ACHN (cell line): ENCODE measurements around the gene MEG3.

Experiments used
- DNase-seq: peaks from one replicate; pipeline ENCODE4 v3.0.0-alpha.2; 2015
- in situ Hi-C: cut with HindIII; loops from 2 replicates; pipeline ENCODE4 v1.10.0; 2017; ENCODE audit warnings: low sequenced_read_pairs, low pct_ligation_motif_present, low pct_unique_long_range_greater_than_20kb

The MEG3 gene

DNA sequence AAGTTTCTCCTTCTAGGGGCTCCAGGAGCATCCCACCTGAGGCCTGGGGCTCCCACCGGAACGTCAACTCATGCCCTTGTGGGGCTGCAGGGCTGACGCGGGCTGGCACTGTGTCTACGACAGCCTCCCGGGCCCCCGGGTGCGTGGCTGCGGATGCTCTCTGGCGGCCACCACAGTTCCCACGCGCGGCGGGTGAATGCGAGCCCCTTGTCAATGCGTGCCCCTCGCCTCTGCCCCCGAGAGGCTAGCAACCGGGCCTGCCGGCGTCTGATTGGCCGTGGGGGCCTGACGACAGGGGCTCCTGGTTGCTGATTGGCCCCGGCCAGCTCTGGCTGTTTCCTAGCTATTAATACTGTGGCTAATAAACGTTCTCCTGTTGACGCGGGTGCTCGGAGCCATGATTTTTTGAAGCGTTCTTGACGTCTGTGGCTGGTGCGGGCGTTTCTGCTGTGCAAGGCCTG is 1.8 kb upstream of the MEG3 start:
- in situ Hi-C loops = no loop called here
- DNase-seq = no peak

DNA sequence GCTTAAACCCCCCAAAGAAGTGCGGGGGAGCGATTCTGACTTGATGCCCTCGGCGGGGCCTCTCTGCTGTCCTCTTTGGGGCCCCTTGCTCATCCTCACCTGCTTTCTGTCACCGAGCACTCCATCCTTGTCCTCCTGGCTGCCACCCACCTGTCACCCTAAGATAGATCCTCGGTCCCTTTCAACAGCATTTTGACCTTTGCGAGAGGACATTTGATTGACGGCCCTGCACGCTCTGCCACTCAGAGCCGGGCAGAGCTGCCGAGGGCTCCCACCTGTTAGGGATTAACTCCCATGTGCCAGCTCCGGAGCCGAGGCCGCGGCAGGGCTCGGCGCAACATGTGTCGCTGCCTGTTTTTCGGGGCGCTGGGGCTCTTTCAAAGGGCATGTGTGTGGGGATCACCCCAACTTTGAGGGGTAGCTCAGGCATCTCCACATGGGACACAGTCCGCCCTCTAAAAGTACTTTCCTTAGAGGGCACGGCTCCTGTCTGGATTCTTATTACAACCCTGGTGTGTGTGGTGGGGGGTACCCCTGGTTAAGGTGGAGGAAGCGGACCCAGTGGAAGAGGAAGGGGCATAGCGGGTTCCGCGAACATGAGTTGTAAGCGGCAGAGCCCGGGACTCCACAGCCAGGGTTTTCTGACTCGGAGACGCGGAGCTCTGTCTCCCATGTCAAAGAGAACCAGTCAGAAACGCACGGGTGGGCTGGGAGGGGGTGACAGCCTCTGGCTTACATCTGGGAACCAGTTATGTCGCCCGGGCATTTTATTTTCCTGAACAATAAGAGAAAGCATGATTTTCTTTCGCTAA is 811 bp upstream of the MEG3 start:
- in situ Hi-C loops = no loop called here
- no peak for DNase-seq

DNA sequence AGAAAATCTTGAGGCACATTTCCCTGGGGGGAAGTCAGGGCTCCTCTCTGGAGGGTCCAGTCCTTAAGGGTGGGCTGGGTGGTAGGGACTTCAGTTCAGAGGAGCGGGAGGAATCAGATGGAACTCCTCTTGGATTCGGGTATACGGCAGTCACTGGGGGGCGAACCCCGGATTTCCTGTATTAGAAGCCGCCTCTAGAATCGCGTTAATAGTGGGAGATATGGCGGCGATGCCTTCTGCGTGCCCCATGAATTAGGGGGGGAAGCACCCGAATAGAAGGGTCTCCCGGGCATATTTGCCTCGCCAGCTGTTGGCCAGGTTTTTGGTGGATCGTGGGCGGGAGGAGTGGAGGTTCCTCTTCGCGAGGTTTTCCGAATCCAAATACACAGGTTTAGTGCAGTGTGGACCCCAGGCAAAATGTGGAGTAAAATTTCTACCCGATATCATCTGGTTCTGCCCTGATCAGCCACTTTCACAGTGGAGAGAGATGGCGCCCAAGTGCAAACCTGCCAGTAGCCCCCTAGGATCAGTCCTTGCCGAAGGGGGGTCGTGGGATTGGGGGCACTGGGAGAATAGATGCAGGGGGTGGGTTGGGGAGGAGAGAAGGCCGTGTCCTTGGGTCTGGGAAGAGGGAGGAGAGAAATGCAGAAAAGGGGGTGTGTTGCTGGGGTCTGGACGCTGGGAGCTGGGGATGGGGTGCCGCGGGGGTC is 628 bp downstream of the MEG3 start:
- in situ Hi-C loops = no loop called here
- DNase-seq = peak; percentile 15

DNA sequence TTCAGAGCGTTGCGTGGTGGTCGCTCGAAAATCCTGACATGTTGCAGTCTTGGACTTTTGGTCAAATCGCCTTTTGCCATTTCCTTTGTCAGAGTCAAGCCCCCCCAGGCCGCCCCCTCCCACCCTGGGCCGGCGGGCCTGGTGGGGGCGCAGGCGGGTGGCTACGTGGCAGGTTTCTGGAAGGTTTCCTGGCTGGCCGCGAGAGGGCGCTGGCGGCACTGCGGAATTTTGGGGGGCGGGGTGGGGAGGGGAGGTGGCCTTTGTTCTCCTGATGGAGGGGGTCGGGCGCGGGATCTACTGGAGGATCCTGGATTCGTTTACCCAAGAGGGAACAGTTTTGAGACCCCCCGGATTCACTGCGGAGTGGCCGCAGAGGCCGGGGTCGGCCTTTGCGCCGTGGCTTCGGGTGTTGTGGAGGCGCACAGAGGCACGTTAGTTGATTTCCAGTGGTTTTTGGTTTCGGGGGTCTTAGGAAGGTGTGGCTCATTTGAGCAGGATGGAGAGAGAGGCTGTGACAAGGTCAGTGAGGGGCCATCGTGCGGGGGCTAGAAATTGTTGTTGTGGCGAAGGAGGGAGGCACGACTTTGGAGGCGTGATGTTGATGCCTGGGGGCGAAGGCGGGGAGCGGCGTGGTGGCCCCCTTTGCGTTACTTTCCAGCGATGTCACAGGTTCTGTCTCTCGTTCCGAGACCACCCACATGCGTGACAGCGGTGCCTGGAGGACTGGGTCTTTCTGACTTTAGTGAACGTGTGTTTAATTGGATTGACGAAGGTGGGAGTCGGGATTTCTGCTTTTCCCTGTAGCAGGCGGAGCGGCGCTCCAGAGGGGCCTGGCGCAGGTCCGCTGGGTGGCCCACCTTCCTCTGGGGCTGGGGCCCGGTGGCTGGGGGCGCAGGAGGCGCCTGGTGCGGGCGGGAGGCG is 1.4 kb downstream of the MEG3 start:
- peak; percentile 29 for DNase-seq
- in situ Hi-C loops = no loop called here

DNA sequence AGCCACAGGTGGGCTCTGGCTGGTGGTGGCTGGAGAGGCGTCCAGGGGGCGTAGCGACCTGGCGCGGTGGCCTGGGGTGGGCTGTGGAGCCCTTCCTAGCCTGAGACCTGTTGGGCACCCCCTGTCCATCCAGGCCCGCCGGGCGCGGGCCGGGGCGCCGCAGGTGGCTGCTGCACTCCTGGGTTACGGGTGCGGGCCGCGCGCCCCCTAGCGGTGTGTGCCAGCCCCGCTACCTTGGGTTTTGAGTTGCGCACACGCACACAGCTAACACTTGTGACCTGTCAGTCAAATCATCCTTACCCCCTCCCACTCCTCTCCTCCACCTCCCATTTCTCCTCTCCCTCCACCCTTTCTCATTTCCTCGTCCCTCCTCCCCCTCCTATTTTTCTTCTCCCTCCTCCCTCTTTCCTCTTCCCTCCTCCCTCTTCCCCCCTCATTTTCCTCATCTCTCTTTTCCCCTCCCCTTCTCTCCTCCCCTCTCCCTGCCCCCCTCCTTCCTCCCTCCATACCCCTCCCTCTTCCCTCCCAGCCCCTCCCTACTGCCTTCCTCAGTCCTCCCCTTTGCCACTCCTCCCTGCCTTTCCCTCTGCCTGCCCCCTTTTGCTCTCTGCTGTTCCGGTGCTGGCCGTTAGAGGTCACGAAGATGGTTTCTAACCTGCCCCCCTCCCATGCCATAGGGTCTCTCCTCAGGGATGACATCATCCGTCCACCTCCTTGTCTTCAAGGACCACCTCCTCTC is 2.3 kb downstream of the MEG3 start:
- in situ Hi-C loops = no loop called here
- DNase-seq = peak; percentile 84

DNA sequence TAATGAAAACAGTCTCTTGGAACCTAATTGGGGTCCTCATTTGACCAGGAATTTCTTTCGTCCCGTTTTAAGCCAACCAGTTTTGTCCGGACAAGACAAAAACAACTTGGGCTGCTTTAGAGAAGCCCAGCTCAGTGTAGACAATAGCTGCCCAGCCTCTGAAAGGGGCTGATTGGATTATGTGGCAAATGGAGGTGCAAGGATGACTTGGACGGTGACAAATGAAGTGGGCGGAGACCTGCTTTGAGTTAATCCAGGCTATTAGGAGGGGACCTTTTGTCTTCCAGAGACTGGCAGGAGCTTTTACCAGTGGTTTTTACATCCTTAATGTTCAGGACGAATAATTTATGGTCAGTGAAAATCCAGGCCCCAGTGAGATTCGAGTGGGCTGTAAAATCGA is 4.8 kb downstream of the MEG3 start:
- DNase-seq = no peak
- in situ Hi-C loops = no loop called here

DNA sequence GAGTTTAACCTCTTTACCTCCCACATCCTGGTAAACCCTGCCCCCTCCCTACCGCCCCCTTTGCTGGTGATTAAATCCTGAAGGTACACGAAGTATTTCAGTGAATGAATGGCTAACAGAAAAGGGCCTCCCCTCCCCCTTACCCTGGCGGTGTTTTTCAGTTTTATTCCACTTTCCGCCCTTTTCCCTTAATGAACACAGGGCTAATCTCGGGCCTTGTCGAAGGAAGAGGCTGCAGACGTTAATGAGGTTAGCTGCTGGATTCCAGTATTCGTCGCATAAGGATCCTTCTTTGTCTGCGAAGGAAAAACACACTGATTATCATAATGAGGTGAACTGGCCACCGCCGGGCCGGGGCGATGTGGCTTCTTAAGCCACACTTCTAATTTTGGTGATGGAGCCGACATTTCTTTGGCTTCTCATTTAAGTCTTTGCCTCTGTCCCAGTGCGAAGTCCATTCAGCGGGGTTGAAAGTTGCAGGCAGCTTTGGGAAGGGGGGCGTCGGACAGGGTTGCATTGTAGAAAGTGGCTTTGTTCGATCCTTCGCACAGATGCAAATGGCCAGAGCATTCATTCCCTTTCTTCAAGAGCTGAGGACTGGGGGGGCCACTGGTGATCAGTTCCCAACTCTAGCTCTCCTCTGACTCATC is 6.5 kb downstream of the MEG3 start:
- in situ Hi-C loops = no loop called here
- no peak for DNase-seq

DNA sequence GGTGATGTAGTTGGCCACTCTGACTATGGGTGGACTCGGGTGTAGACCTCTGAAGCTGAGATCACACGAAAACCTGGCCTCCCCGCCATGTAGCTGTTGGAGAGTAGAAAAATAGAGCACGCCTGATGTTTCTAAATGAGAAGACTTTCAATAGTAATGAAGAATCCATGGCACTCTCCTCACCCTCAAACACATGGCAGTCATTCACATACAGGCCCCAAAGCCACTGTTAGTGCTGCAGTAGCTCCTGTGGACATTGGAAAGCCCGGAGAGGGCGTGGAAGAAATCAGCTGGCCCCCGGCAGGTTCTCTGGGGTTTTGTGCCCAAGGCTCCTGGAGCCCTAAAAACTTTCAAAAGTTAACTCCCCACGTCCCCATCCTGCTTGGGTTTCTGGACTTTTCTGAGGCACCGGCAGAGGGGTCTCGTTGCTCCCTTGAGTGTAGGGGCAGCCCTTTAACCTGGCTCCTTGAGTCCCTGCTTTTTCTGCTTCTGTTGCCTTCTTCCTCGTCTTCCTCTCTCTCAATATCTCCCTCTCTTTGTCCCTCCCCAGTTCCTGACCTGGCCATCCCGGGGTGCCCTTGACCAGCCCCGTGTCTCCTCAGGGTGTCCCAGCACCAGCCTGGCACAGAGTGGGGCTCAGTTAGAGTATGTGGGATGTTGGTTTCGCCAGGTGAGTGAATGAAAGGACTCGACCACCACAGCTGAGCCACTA is 8.3 kb downstream of the MEG3 start:
- DNase-seq = no peak
- in situ Hi-C loops = no loop called here

DNA sequence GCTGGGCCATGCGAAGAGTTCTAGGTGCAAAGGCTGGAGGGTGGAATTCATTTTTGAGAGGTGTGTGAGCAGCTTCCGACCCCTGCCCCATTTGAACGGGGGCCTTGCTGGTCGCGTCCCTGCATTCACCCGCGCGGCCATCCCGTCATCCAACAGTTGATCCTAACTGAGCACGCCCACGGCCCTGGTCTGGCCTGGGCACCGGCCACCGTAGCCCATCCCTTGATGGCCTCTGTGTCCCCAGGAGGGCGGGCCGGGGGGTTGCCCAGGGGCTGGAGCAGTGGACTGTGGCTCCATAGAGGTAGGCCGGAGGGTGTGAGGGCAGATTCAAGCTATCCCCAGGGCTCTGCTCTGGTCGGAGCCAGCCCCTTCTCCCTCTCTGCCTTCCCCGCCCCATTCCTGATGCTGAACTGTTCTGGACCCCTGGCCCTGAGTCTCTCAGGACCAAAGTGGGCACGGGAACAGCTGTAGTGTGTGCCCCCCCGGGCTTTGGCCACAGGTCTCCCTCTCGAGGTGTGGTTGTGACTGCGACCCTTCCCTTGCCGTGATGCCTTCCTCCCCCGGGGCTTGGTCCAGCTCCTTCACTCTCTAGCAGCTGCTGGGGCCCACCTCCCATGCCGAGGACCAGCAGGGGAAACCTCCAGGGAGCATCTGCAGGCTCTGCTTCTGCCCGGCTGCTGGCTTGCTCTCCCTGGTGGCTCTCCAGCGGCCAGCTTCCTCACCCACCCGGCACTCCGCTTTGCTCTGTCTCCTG is 9.1 kb downstream of the MEG3 start:
- in situ Hi-C loops = no loop called here
- no peak for DNase-seq

DNA sequence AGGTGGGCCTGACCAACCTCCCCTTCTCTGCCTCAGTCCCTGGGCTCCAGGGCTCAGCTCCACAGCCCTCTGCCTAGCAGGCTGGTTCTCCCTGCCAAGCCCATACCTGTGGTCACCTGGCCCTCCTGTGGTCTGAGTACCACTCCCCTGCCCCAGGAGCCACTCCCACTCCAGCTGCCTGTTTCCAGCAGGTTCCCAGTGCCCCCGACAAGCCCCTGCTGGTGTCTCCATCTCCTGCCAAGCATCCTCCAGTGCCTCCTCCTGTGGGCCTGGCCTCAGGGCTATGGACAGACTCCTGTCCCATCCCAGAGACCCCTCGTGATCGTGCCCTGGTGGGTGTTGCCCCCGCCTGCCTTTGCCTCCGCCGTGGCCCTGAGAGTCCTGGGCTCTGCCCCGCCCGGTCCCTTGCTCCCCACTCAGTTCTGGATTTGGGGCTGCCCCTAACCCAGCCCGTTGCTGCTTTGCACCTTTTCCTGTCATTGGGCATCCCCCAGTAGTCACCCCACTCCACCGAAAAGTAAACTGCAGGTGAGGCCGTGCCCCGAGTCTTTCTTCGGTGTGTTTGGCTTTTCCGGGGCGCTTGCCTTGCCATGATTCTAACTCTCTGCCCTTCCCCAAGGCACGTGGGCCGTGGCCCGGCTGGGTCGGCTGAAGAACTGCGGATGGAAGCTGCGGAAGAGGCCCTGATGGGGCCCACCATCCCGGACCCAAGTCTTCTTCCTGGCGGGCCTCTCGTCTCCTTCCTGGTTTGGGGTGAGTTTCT is 9.8 kb downstream of the MEG3 start:
- in situ Hi-C loops = no loop called here
- no peak for DNase-seq

DNA sequence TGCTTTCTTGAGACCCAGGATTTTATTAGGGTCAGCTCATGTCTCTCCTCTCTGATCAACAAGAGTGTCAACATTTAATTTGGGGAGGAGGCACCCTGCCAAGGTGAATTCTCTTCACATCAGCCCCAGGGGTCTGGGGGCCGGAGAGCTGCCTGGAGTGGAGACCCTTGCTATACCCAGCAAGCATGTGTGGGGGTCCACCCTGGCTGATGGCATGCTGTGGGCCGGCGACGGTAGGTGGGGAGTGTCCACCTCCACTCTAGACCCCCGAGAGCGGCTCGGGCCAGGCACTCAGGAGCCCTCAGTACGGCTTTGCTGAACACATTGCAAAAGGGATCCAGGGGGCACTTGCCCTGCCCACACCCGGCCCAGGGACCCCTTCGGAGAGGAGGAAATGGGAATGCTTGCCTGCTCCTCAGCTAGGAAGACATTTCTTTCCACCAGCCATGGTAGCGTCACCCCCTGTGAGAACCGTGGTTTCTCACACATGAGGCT is 10.4 kb downstream of the MEG3 start:
- in situ Hi-C loops = no loop called here

DNA sequence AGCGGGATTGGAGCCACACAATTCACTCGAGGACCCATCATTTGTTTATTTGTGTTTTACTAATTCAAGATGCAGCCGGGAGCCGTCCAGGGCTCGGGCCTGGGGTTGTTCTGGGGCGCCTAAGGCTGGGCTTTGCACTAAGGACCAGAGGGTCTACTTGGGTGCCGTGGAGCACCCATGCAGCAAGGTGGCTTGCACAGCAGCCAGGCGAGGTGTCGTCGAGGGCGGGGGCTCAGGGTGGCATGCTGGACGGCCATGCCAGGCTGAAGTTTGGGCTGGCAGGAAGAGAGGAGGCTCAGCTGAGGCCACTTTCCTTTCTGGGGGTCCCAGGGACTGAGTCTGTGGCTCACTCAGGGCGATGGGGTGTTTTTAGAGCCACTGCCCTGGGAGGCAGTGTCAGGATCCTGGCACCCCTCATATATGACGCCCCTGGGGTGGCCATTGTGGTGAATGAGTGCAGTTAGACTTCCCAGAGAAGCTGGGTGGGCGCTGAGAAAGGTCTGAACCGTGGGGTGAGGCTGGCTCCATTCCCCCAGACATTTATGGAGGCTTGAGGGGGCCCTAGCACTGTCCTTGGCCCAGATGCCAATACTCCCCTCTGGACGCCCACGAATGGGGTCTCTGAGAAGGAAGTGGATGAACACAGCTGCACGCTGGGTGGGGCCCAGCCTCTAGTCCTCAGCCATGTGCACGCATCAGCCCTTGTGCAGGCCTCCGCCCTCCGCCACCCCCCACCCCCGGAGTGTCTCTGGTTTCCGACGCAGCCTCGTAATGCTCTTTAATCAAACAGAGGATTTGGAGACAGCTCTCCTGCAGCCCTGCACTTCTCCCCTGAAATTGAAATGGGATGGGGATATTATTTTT is 11.3 kb downstream of the MEG3 start:
- no peak for DNase-seq
- in situ Hi-C loops = no loop called here

More for the DNA sequence above, 10.4 kb downstream of the MEG3 start:
- DNase-seq = no peak

DNA sequence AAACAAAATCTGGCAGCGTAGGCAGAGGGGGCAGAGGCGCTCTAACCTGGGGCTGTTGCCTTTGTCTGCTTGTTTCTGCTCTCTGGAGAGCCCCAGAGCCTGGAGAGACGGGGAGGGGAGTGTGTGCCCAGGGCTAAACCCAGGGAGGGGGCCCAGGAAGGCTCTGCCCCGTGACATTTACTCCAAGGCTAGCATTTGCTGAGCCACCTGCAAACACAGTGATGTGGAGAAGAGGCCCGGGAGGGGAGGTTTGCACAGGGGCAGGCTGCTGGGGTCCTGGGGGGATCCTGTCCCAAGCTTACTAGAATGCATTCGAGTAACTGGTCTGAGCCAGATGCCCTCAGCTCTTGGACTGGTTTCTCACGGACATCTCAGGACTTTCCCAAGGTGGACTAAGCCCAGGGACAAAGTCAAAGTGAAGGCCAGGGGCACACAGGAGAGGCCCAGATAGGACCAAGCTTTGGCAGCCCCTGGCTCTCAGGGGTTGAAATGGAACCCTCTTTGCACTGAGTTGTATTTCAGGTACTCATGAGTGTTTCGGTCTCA is 12.0 kb downstream of the MEG3 start:
- no peak for DNase-seq
- in situ Hi-C loops = no loop called here

DNA sequence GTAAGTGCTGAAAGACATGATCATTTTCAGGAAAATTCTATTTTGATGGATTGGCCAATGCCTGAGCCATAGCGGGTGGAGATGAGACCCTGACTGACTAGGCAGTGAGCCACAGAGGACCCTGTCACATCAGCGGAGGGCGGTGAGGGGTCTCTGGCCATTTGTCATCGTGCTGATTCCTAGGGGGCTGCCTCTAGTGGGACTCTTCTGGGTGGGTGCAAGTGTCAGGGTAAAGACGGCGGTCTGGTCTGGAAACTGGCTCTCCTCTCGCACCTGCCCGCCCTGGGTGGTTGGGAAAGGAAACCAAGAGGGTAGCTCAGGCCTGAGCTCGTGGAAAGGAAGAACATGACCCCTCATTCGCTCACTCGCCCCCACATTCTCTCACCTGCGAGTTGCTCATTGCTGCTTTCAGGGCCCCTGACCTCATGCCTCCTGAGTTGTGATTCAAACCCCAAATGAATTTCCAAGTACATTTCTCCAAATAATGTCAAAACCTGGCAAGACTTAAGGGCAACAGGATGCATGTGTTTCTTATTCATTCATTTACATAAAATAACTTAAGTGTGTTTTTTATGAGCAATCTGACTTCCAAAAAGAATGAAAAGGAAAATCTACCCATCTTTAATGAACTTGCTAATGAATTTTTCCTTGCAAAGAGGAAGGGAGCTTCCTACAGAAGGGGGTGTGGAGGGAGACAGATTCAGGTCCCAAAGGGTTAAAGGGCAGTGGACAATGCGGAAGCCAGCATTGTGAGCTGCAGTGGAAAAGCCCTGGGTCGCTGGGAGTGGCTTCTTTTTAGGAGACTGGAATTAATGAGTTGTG is 12.8 kb downstream of the MEG3 start:
- DNase-seq = no peak
- in situ Hi-C loops = no loop called here
